ENCODE data around the gene SNRPB. TPM values are rescaled to one million over a fixed set of nuclear protein-coding genes. Genes with fewer than 3 reads are reported as not detected.
A peak's percentile ranks its signal among the peaks of the same experiment; 100 is the strongest.

SNRPB gene
- total and polyA plus RNA-seq, 8 donors = 18.4 to 87.2 (median 48.1) TPM

DNA sequence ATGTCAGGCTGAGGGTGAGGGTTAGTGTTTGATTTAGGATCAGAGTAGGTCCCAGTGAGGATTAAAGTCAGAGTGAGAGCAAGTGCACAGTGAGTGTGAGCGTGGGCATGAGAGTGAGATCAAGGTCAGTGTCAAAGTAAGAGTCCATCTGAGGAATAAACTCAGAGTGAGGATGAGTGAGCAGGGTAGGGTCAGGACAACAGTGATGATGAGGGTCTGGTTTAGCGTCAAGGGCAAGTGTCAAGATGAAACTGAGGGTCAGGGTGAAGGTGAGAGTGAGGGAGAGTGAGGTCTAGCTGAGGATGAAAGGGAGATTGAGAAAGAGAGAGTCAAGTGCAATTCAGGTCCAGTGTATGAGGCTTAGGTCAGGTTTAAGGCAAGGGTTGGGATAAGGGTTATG is 45.8 kb upstream of the SNRPB start:
- Histone ChIP-seq H3K4me3 (no peak overlapping the region), H3K9me3 (no peaks in the 10 kb centered on the region), H3K27ac (no peak overlapping the region), H3K4me1 (no peaks in the 10 kb centered on the region), H3K36me3 (no peaks in the 10 kb centered on the region), H3K27me3 (no peaks in the 10 kb centered on the region)
- intact Hi-C loops (cut with DNase I) = no loop called here
- 57 to 70% methylated on average over 2 of the region's 2 CpGs for WGBS, 2 donors
- no peak for FAIRE-seq
- no peak for DNase-seq
- TF ChIP-seq, protein P1, sequence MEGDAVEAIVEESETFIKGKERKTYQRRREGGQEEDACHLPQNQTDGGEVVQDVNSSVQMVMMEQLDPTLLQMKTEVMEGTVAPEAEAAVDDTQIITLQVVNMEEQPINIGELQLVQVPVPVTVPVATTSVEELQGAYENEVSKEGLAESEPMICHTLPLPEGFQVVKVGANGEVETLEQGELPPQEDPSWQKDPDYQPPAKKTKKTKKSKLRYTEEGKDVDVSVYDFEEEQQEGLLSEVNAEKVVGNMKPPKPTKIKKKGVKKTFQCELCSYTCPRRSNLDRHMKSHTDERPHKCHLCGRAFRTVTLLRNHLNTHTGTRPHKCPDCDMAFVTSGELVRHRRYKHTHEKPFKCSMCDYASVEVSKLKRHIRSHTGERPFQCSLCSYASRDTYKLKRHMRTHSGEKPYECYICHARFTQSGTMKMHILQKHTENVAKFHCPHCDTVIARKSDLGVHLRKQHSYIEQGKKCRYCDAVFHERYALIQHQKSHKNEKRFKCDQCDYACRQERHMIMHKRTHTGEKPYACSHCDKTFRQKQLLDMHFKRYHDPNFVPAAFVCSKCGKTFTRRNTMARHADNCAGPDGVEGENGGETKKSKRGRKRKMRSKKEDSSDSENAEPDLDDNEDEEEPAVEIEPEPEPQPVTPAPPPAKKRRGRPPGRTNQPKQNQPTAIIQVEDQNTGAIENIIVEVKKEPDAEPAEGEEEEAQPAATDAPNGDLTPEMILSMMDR (IDR thresholded peaks at IDR 0.05) = no peak
- ATAC-seq = no peak

DNA sequence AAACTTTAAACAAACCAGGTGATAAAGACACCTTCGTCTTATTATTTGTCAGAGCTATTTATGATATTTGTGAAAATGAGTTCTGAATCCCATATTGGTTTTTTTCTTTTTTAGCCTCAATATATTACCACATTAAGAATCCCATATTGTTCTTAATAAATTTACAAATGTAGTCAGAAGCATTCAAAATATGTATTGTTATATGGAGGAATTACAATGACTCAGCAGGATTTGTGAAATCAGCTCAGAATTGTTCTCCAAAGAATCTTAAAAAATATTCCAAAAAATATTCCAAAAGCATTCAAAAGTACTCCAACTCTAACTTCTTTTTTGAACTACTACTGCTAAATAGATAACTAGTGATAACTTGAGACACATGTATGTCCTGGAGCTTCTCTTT is 44.6 kb upstream of the SNRPB start:
- TF ChIP-seq, protein P1 (IDR thresholded peaks at IDR 0.05) = no peak
- Histone ChIP-seq H3K27me3 (no peaks in the 10 kb centered on the region), H3K27ac (no peak overlapping the region), H3K9me3 (no peaks in the 10 kb centered on the region), H3K4me1 (no peaks in the 10 kb centered on the region), H3K4me3 (no peak overlapping the region), H3K36me3 (no peaks in the 10 kb centered on the region)
- 52 to 60% methylated on average over 1 of the region's 1 CpG for WGBS, 2 donors
- no peak for FAIRE-seq
- intact Hi-C loops (cut with DNase I) = no loop called here
- DNase-seq = no peak
- ATAC-seq = no peak

DNA sequence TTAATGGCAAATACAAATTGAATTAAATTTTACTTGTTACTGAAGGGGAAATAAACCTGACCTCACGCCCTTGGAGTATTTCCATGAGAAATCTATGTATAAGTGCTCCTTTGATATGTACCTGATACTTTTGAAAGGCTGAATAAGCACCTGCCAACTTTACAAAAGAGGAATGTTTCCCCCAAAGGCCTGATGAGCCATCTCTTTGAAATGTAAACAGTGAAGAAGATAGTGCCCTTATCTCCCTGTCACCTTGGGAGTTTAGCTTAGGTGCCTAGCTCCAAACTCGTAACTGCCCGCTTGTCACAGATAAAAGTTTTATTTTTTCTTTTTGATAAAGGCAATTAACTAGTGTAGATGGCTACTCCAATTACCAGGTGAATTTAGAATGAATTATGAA is 39.2 kb upstream of the SNRPB start:
- no peaks in the 10 kb centered on the region for H3K9me3 ChIP-seq
- no peak for DNase-seq
- 71 to 77% methylated on average over 3 of the region's 3 CpGs for WGBS, 2 donors
- intact Hi-C loops (cut with DNase I) = no loop called here
- peak overlapping the region in 1 of 4 donors; percentile 90 for H3K4me3 ChIP-seq
- no peak for ATAC-seq
- TF ChIP-seq, protein P1 (IDR thresholded peaks at IDR 0.05) = no peak
- no peaks in the 10 kb centered on the region for H3K27me3 ChIP-seq
- no peaks in the 10 kb centered on the region for H3K36me3 ChIP-seq
- H3K4me1 ChIP-seq = peaks cover 0 to 12% (median 4%) of the 10 kb centered on the region in 3 donors
- H3K27ac ChIP-seq = no peak overlapping the region
- no peak for FAIRE-seq

DNA sequence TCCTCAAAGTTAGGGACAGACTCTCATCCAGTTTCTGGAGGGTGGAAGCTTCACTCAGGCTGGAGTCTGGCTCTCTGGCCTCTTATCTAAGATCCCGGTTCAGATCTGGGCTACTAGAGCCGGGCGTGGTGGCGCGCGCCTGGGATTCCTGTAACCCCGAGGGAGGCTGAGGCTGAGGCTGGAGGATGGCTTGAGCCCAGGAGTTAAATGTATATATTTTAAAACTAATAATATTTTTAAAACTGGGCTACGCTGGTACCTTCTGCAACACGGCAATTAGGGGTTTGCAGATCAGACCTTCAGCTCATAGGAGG is 38.8 kb upstream of the SNRPB start:
- no peak for DNase-seq
- H3K36me3 ChIP-seq = no peaks in the 10 kb centered on the region
- H3K27ac ChIP-seq = peak overlapping the region in 2 of 4 donors; percentile 82 to 87
- TF ChIP-seq, protein P1 (IDR thresholded peaks at IDR 0.05) = no peak
- H3K27me3 ChIP-seq = no peaks in the 10 kb centered on the region
- ATAC-seq = peak in 1 of 4 donors; percentile 8
- no peaks in the 10 kb centered on the region for H3K9me3 ChIP-seq
- H3K4me3 ChIP-seq = peak overlapping the region; percentile 67 to 90 (median 69)
- intact Hi-C loops (cut with DNase I) = no loop called here
- peaks cover 0 to 12% (median 4%) of the 10 kb centered on the region in 3 donors for H3K4me1 ChIP-seq
- 47 to 54% methylated on average over 9 of the region's 9 CpGs for WGBS, 2 donors
- FAIRE-seq = no peak

DNA sequence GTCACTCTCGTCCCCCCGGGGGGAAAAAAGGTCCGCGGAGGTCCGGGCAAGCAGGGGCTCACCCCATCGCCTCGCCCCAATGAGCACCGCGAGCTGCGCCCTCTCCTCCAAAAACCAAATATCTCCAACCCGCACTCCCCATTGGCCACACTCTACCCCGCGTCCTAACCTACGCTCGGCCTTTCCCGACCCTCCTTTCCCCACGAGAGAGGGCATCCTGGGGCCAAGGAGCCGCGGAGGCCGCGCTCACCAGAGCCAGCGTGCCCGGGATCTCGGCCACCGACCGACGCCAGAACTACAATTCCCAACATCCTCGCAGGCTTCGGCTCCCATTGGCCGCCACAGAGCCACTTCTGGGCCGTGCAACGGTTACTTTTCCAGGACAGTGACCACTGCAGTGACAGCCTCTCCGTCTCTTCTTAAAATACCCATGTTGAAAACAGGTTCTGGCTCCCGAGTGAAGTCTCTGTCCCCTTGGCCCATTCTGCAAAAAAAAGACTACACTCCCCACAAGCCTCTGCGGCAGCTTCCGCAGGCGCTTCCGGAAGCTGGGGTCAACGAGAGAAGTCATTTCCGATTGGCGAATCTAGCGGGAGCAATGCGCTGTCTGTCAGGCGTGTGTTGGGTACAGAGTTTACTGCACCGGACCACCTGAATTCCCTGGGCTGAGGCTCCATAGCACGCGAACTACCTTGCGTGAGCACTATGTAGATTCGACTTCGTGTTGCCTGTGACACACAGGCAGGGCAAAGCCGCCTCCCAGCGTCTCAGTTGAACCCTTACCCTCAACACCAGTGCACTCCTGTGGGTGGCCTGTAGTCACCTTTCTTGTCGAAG is 38.3 kb upstream of the SNRPB start, which contains the start of gene ZNF343:
ZNF343 (minus strand) TSS at position 285 of the 837 bp plus-strand sequence. CDS start 15,020 bp downstream, outside the sequence.
- H3K9me3 ChIP-seq = no peaks in the 10 kb centered on the region
- 0 to 1% methylated on average over 53 of the region's 53 CpGs for WGBS, 2 donors
- intact Hi-C loops (cut with DNase I) = no loop called here
- no peaks in the 10 kb centered on the region for H3K36me3 ChIP-seq
- no peak for FAIRE-seq
- no peaks in the 10 kb centered on the region for H3K27me3 ChIP-seq
- TF ChIP-seq, protein P1 (IDR thresholded peaks at IDR 0.05) = no peak
- H3K27ac ChIP-seq = peak within 1 kb of the TSS; percentile 61 to 87 (median 78)
- DNase-seq = peak; percentile 69 to 86 (median 81)
- H3K4me3 ChIP-seq = peak within 1 kb of the TSS; percentile 67 to 90 (median 69)
- H3K4me1 ChIP-seq = peaks cover 0 to 12% (median 4%) of the 10 kb centered on the region in 3 donors
- peak; percentile 96 to 99 (median 98) for ATAC-seq

Data from pancreas (tissue), 10 donors.